HepG2 (cell line): ENCODE measurements around the gene RTCA. TPM values are rescaled to one million over a fixed set of nuclear protein-coding genes. Genes with fewer than 3 reads are reported as not detected.

Source experiments
- NFKBIZ ChIP-seq: IDR thresholded peaks from 2 replicates; pipeline ENCODE4 v1.6.1; 2018; ENCODE audit warnings: missing genetic modification reagents, missing compliant biosample characterization
- POLR2AphosphoS5 ChIP-seq: IDR thresholded peaks from 2 replicates; pipeline ENCODE4 v1.6.1; 2012; ENCODE audit warnings: low read depth, low read length
- REPIN1 ChIP-seq: sonication (generic); formaldehyde crosslinking; IDR thresholded peaks from 2 replicates; pipeline ENCODE4 v1.8.0; 2022; ENCODE audit warnings: missing genetic modification reagents, low read depth, mild to moderate bottlenecking, borderline replicate concordance
- ZBTB7B ChIP-seq: sonication (generic); formaldehyde crosslinking; IDR thresholded peaks from 2 replicates; pipeline ENCODE4 v1.4.0; 2020; ENCODE audit warnings: missing genetic modification reagents
- ZBTB8A ChIP-seq: sonication (generic); formaldehyde crosslinking; IDR thresholded peaks from 2 replicates; pipeline ENCODE4 v1.4.0; 2020; ENCODE audit warnings: mild to moderate bottlenecking, low read depth, missing genetic modification reagents, borderline replicate concordance
- ZFP37 ChIP-seq: sonication (generic); formaldehyde crosslinking; IDR thresholded peaks from 2 replicates; pipeline ENCODE4 v1.4.0; 2020; ENCODE audit warnings: missing genetic modification reagents, borderline replicate concordance
- ZNF12 ChIP-seq: sonication (generic); formaldehyde crosslinking; IDR thresholded peaks from 2 replicates; pipeline ENCODE4 v1.5.0; 2020; ENCODE audit warnings: missing genetic modification reagents
- ZNF564 ChIP-seq: sonication (generic); formaldehyde crosslinking; IDR thresholded peaks from 2 replicates; pipeline ENCODE4 v1.8.1; 2023; ENCODE audit warnings: mild to moderate bottlenecking, missing genetic modification reagents
- ZNF567 ChIP-seq: sonication (generic); formaldehyde crosslinking; IDR thresholded peaks from 2 replicates; pipeline ENCODE4 v1.8.1; 2023; ENCODE audit warnings: mild to moderate bottlenecking, missing genetic modification reagents, borderline replicate concordance
- ZNF7 ChIP-seq: IDR thresholded peaks from 2 replicates; pipeline ENCODE4 v1.6.1; 2016; ENCODE audit warnings: missing biosample characterization, missing genetic modification reagents
- ZNF883 ChIP-seq: sonication (generic); formaldehyde crosslinking; IDR thresholded peaks from 2 replicates; pipeline ENCODE4 v1.5.1; 2020; ENCODE audit warnings: mild to moderate bottlenecking, missing genetic modification reagents; ENCODE audit errors: not compliant biosample characterization
- ZNF891 ChIP-seq: sonication (generic); formaldehyde crosslinking; IDR thresholded peaks from 2 replicates; pipeline ENCODE4 v1.5.0; 2020; ENCODE audit warnings: mild to moderate bottlenecking, missing genetic modification reagents
- polyA plus RNA-seq, 8 experiments: library from polyadenylated mRNA; depleted of rRNA in 3 of 8; stranded (reverse) in 7 of 8; unstranded in 1 of 8; fragments of >200 nt; fragmentation: Illumina TruSeq in 4 of 8; extraction: Trizol in 4 of 8; gene quantifications; 2 replicates each; pipeline versions ENCODE4 v1.2.1 to v1.2.3, GENCODE V29; 2011 to 2016; ENCODE audit warnings: low read depth in 4 of 8, missing spikeins in 1 of 8, mixed read lengths in 1 of 8; ENCODE audit not compliant: insufficient read depth in 1 of 8
- total RNA-seq, 5 experiments: library from RNA; depleted of rRNA; stranded (reverse); fragments of >200 nt; fragmentation: Illumina TruSeq; extraction: Trizol; gene quantifications; 2 replicates each; pipeline ENCODE4 v1.2.3, GENCODE V29; 2016; ENCODE audit warnings: low read depth in 1 of 5
- TF ChIP-seq, protein P1 (sequence below): sonication (generic); formaldehyde crosslinking; IDR thresholded peaks from 2 replicates; pipeline ENCODE4 v1.8.1; 2022; ENCODE audit warnings: low read depth, mild to moderate bottlenecking, missing genetic modification reagents
- TF ChIP-seq, protein P2 (sequence below): sonication (generic); formaldehyde crosslinking; IDR thresholded peaks from 2 replicates; pipeline ENCODE4 v1.4.0; 2020; ENCODE audit warnings: missing genetic modification reagents
- TF ChIP-seq, protein P3 (sequence below): sonication (generic); formaldehyde crosslinking; IDR thresholded peaks from 2 replicates; pipeline ENCODE4 v1.5.0; 2020; ENCODE audit warnings: missing genetic modification reagents, mild to moderate bottlenecking, borderline replicate concordance
- TF ChIP-seq, protein P4 (sequence below): sonication (generic); formaldehyde crosslinking; IDR thresholded peaks from 2 replicates; pipeline ENCODE4 v1.4.0; 2020; ENCODE audit warnings: mild to moderate bottlenecking, missing genetic modification reagents
- TF ChIP-seq, protein P5 (sequence below): sonication (generic); formaldehyde crosslinking; IDR thresholded peaks from 2 replicates; pipeline ENCODE4 v1.5.0; 2020; ENCODE audit warnings: mild to moderate bottlenecking, missing genetic modification reagents
- TF ChIP-seq, protein P6 (sequence below): sonication (generic); formaldehyde crosslinking; conservative IDR thresholded peaks from 2 replicates; pipeline ENCODE4 v1.8.1; 2023; ENCODE audit warnings: missing genetic modification reagents

The RTCA gene
- total and polyA plus RNA-seq, 2 of the 13 experiments (the other 11 are each of a cell fraction or from before 2014, with no cell fraction given), result 22.7 to 31.0 TPM

DNA sequence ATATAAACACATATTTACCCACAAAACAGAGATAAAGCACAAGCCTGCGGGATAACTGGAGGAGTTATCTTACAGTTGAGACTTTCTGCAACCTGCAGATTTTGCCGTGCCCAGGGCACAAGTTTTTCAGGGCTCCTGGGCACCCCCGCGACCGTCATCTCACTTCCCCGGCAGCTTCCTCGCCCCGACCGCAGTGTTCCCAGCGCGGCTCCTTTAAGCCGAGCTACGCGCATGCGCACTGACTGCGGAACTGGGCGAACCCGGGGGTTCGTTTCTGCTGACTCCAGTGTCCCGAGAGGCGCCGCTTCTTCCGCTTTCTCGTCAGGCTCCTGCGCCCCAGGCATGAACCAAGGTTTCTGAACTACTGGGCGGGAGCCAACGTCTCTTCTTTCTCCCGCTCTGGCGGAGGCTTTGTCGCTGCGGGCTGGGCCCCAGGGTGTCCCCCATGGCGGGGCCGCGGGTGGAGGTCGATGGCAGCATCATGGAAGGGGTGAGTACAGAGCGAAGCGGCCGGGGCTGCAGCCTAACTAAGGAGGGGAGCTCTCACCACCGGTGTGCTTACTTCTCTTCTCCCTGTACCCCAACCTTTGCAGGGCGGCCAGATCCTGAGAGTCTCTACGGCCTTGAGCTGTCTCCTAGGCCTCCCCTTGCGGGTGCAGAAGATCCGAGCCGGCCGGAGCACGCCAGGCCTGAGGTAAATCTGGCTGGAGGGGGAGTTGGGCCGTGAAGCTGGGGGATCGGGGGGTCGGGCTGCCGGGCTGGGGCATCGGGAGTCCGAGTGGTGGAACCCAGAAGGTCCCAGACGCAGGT is at the start of gene RTCA (continued):
- TF ChIP-seq, protein P1, sequence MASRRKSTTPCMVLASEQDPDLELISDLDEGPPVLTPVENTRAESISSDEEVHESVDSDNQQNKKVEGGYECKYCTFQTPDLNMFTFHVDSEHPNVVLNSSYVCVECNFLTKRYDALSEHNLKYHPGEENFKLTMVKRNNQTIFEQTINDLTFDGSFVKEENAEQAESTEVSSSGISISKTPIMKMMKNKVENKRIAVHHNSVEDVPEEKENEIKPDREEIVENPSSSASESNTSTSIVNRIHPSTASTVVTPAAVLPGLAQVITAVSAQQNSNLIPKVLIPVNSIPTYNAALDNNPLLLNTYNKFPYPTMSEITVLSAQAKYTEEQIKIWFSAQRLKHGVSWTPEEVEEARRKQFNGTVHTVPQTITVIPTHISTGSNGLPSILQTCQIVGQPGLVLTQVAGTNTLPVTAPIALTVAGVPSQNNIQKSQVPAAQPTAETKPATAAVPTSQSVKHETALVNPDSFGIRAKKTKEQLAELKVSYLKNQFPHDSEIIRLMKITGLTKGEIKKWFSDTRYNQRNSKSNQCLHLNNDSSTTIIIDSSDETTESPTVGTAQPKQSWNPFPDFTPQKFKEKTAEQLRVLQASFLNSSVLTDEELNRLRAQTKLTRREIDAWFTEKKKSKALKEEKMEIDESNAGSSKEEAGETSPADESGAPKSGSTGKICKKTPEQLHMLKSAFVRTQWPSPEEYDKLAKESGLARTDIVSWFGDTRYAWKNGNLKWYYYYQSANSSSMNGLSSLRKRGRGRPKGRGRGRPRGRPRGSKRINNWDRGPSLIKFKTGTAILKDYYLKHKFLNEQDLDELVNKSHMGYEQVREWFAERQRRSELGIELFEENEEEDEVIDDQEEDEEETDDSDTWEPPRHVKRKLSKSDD (CRISPR knock-in tag), result no peak
- TF ChIP-seq ZNF7 (CRISPR knock-in tag) (no peak), ZNF12 (CRISPR knock-in tag) (no peak), ZBTB7B (CRISPR knock-in tag) (no peak), POLR2AphosphoS5 (peak; percentile 85; the same call in 1 of the 2 replicates), ZNF564 (CRISPR knock-in tag) (no peak), NFKBIZ (CRISPR knock-in tag) (no peak), ZNF883 (peak; percentile 56), ZBTB8A (CRISPR knock-in tag) (no peak), ZNF891 (peak; percentile 28; the same call in 1 of the 2 replicates), REPIN1 (CRISPR knock-in tag) (0 out of 2 replicates have a peak, but pooled peaks have one; percentile 48), ZFP37 (CRISPR knock-in tag) (no peak), ZNF567 (no peak)
- TF ChIP-seq, protein P2, sequence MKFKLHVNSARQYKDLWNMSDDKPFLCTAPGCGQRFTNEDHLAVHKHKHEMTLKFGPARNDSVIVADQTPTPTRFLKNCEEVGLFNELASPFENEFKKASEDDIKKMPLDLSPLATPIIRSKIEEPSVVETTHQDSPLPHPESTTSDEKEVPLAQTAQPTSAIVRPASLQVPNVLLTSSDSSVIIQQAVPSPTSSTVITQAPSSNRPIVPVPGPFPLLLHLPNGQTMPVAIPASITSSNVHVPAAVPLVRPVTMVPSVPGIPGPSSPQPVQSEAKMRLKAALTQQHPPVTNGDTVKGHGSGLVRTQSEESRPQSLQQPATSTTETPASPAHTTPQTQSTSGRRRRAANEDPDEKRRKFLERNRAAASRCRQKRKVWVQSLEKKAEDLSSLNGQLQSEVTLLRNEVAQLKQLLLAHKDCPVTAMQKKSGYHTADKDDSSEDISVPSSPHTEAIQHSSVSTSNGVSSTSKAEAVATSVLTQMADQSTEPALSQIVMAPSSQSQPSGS (CRISPR knock-in tag), result 0 out of 2 replicates have a peak, but pooled peaks have one; percentile 56
- TF ChIP-seq, protein P3, sequence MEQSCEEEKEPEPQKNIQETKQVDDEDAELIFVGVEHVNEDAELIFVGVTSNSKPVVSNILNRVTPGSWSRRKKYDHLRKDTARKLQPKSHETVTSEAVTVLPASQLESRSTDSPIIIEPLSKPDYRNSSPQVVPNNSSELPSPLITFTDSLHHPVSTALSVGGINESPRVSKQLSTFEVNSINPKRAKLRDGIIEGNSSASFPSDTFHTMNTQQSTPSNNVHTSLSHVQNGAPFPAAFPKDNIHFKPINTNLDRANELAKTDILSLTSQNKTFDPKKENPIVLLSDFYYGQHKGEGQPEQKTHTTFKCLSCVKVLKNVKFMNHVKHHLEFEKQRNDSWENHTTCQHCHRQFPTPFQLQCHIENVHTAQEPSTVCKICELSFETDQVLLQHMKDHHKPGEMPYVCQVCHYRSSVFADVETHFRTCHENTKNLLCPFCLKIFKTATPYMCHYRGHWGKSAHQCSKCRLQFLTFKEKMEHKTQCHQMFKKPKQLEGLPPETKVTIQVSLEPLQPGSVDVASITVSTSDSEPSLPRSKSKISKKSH, result no peak
- TF ChIP-seq, protein P4, sequence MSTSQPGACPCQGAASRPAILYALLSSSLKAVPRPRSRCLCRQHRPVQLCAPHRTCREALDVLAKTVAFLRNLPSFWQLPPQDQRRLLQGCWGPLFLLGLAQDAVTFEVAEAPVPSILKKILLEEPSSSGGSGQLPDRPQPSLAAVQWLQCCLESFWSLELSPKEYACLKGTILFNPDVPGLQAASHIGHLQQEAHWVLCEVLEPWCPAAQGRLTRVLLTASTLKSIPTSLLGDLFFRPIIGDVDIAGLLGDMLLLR (CRISPR knock-in tag), result no peak
- TF ChIP-seq, protein P5, sequence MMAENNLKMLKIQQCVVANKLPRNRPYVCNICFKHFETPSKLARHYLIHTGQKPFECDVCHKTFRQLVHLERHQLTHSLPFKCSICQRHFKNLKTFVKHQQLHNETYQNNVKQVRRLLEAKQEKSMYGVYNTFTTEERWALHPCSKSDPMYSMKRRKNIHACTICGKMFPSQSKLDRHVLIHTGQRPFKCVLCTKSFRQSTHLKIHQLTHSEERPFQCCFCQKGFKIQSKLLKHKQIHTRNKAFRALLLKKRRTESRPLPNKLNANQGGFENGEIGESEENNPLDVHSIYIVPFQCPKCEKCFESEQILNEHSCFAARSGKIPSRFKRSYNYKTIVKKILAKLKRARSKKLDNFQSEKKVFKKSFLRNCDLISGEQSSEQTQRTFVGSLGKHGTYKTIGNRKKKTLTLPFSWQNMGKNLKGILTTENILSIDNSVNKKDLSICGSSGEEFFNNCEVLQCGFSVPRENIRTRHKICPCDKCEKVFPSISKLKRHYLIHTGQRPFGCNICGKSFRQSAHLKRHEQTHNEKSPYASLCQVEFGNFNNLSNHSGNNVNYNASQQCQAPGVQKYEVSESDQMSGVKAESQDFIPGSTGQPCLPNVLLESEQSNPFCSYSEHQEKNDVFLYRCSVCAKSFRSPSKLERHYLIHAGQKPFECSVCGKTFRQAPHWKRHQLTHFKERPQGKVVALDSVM, result no peak
- TF ChIP-seq, protein P6, sequence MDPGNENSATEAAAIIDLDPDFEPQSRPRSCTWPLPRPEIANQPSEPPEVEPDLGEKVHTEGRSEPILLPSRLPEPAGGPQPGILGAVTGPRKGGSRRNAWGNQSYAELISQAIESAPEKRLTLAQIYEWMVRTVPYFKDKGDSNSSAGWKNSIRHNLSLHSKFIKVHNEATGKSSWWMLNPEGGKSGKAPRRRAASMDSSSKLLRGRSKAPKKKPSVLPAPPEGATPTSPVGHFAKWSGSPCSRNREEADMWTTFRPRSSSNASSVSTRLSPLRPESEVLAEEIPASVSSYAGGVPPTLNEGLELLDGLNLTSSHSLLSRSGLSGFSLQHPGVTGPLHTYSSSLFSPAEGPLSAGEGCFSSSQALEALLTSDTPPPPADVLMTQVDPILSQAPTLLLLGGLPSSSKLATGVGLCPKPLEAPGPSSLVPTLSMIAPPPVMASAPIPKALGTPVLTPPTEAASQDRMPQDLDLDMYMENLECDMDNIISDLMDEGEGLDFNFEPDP (CRISPR knock-in tag), result no peak
